GM19035 (cell line): ENCODE results near the gene MRPL44.

Experiments used
- ATAC-seq: cut with Tn5 transposase; IDR thresholded peaks from one replicate; pipeline ENCODE4 v1.9.1; 2021; ENCODE audit not compliant: unreplicated experiment

Gene MRPL44

DNA sequence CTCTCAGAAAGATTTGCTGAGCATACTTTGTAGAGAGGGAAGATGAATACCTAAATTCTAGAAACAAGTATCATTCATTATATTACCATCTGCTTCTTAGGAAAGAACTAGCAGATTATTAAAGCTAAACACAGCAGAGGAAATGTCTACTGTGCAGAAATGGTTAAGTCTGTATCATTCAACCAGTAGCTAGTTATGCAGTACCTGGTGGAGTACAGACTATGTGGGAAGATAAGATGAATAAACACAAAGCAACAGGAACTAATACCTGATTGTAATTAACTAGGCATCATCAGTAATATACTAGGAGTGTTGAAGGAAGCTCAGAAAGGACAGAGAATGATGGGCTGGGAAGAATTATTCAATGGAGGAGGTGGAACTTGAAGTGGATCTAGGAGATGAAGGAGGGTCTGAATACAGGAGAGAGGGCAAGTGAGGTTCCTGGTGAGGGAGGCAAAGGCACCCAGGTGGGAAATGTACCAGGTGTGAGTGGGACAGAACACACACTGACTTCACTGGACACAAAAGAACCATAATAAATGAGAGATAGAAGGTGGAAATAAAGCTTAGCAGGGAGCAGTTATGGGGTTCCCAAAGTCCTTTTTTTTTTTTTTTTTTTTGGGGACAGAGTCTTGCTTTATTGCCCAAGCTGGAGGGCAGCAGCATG is 21.7 kb upstream of the MRPL44 start:
- ATAC-seq: no peak

DNA sequence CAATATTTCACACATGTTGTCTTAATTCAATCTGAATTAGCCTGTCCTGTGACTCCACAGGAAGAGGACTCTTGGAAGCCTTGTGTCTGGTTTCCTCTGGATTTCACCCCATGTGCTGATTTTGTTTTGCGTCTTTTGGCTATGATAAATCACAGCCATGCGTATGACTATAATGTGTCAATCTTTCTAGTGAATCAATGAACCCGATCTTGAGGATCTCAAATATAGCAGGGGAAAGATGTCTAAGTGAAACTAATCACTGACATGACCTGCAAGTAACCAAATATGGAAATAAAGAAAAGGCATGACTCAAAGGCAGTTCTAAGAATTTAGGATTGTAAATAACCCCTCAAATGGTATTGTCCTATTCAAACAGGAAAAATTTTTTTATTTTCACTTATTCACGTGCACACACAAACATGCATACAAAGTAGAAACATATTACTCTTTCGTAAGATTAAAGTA is 20.4 kb upstream of the MRPL44 start:
- ATAC-seq: no peak

DNA sequence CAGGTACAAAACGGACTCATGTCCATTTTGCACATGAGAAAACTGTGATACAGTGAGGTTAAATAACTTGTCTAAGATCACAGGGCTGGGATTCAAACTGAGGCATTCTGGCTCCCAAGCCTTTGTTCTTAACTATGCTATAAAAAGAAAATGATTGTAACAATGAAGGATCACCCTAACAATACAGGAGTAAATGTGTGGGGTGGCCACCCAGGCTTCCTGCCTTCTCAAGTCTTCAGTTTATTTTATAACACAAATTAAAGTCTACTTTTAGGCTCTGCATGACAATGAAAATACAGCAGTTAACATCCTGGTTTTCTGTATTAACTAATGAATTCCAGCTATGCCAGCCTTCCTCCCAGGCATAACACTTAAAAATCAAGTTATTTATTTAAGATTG is 19.7 kb upstream of the MRPL44 start:
- no peak for ATAC-seq

DNA sequence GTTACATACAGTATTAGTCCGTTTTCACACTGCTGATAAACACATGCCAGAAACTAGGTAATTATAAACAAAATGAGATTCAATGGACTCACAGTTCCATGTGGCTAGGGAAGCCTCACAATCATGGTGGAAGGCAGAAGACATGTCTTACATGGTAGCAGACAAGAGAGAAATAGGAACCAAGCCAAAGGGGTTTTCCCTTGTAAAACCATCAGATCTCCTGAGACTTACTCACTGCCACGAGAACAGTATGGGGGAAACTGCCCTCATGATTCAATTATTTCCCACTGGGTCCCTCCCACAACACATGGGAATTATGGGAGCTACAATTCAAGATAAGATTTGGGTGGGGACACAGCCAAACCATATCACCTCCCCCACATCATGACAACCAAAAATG is 17.8 kb upstream of the MRPL44 start:
- ATAC-seq: peak; percentile 29

DNA sequence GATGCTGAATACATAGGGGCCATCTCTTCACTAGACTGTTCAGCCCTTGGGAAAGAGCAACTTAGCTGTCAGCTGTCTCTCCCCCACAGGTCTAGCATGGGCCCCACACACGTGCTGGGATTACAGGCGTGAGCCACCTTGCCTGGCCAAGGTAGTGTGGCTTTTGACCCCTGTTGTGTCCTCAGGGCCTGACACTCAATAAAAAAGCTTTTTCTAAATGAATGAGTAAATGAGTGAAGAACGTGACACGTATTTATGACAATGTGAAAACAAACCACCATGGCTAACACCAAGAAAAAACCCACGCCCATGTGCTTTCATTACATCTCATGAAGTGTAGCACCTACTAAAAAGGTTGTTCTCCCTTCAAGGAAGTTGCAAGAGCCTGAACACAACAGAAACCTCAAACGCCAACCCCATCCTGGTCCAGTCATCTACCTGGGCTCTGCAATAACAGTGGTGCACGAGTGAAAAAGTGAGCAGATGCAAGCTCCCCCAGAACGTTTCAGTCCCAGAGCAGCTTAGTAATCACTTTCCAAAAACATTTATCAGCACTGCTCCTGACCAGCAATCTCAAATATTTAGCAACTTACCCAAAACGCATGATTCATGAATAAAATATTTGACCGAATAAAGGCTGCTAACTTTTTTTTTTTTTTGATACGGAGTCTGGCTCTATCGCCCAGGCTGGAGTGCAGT is 15.5 kb upstream of the MRPL44 start:
- ATAC-seq: peak; percentile 43

DNA sequence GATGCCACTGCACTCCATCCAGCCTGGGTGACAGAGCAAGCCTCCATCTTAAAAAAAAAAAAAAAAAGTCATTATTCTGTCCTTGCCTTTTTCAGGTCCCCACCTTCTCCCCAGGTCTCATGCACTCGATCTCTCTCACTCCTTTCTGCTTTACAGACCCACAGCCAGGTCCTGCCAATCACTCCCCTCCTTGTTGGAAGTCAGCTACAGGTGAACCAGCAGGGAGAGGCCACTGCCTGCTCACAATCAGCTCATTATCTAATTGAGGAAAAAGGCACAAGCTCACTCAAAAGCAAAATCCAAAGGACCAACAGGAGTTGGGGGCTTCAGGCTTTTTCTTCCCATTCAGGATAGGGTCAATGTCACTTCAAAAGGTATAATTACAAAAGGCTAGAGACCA is 14.1 kb upstream of the MRPL44 start:
- no peak for ATAC-seq

DNA sequence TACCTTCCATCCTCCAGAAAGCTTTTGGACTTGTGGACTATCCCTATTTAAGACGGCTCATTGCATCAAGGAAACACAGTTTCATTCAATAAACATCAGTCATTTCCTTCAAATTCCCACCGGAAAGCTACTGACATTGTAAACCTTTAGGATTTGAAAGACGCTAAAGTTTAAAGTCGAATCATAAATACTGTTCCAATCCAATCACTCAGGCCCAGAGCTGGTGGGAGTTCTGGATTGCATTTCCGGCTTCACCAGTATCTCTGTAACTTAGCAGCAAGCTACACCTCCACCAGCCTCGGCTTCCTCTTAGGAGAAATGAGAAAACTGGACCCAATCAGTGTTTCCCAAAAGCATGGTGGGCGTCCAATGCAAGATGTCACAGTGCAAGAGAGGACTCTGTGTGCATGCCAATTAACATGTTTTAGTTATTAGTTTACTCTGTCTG is 13.7 kb upstream of the MRPL44 start:
- no peak for ATAC-seq

DNA sequence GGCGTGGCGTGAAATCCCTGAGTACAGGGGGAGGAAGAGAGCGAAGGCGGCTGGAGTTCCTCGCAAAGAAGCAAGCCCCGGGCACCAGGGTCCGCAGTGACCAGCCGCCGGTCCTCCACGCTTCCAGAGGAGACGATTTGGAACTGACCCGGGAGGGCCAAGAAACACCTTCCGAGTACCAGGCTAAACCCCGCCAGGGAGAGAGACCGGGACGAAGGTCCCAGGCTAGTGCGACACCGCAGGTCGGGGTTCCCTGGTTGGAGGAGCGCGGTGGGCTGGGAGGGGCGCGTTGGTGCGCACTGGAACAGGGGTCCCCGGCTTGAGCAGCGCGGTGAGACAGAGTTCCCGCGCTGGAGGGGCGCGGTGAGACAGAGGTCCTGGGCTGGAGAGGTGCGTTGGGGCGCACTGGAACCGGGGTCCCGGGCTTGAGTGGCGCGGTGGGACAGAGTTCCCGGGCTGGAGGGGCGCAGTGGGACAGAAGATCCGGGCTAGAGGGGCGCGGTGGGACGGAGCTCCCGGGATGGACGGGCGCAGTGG is 13.0 kb upstream of the MRPL44 start:
- ATAC-seq: peak; percentile 27

DNA sequence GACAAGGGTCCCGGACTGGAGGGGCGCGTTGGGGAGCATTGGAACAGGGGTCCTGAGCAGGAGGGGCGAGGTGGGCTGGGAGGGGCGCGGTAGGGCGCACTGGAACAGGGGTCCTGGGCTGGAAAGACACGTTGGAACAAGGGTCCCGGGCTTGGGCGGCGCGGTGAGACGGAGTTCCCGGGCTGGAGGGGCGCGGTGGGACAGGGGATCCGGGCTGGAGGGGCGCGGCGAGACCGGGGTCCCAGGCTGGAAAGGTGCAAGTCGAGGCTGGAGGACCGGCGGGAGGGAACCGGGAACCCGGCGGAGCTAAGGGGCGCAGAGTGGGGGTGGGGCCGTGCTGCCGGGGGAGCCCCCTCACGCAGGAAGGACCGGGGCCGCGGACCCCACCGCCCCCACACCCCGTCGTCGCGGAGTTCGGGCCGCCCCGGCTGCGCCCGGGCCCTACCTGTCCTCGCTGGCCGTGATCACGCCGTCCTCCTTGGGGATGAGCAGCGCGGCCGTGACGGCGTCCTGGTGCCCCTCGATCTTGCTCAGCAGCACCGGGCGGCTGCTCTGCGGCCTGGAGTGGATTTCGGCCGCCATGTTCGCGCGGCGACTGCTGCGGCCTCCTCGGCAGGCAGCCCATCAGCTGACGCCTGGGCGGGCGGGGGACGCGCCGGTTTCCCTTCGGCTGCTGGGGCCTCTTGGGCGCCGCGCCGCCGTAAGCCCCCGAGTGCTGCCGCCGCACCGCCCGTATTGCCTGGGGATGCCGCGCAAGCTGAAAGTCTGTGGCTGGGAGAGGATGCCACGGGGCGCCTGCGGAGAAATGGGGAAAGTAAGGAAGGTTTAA is 12.3 kb upstream of the MRPL44 start, which contains the start of gene WDFY1:
Gene WDFY1, minus strand, starts transcription at position 633 of the 829 bp plus-strand sequence. Its CDS starts 51 bp downstream, at position 582.
- ATAC-seq: peak; percentile 80

DNA sequence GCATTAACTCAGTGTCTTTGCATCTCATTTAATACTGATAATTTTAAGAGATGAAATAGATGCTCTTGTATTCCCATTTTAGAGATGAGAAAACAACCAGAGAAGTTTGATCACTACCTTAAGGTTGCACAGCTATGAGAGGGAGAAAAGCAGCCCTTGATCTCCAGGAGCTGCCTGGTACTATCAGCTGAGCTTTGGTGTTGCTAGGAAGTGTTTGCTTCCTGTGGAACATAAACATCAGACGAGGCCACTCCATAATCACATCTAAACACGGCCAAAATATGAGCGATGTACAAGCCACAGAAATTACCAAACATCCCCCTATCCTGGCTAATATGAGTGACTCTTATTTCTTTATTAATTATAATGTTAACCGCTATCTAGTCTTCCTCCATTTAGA is 11.5 kb upstream of the MRPL44 start:
- ATAC-seq: no peak

DNA sequence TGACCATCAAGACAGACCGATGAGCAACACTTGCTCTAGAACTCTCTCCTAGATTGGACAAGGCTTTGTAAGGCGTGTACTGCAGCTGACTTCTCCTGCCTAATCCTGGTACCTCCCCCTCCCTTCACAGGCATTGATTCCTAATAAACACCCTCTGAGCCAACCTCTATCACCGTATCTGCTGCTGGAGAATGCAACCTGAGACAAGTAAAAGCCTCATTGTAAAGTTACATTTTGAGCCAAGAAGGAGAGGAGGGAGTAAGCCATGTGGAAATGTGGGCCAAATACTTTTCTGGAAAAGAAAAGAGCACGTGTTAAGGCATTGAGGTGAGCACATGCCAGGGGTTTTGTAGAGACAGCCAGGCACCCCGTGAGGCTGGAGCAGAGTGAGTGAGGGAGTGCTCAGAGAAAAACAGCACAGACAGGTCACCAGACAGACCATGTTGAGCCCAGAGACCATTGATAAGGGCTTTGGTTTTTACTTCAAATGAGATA is 9.5 kb upstream of the MRPL44 start:
- no peak for ATAC-seq

DNA sequence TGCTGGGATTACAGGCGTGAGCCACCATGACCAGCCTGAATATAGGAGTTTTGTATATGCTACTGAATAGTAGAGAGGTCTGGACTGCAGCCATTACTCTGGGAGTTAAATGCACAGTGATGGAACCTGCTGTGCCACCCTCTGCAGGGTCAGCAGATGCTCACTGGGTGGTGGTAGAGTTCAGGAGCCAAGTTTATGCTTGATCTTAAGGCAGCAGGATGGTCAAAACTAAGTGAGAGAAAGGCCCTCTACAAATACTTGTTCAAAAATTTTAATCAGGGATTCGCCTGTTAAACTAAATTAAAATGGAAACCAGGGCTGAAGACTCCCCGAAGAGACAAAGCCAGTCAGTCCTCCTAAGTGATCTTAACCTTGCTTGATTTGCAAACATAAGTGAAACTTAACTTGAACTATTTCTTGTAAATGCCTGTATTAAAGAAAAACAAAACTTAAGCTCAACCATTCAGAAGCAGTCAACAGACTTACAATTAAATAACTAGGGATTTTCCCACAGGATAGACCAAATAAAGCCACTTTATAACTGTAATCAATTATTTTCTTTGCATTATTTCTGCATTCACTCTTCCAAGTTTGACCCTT is 7.9 kb upstream of the MRPL44 start:
- no peak for ATAC-seq

DNA sequence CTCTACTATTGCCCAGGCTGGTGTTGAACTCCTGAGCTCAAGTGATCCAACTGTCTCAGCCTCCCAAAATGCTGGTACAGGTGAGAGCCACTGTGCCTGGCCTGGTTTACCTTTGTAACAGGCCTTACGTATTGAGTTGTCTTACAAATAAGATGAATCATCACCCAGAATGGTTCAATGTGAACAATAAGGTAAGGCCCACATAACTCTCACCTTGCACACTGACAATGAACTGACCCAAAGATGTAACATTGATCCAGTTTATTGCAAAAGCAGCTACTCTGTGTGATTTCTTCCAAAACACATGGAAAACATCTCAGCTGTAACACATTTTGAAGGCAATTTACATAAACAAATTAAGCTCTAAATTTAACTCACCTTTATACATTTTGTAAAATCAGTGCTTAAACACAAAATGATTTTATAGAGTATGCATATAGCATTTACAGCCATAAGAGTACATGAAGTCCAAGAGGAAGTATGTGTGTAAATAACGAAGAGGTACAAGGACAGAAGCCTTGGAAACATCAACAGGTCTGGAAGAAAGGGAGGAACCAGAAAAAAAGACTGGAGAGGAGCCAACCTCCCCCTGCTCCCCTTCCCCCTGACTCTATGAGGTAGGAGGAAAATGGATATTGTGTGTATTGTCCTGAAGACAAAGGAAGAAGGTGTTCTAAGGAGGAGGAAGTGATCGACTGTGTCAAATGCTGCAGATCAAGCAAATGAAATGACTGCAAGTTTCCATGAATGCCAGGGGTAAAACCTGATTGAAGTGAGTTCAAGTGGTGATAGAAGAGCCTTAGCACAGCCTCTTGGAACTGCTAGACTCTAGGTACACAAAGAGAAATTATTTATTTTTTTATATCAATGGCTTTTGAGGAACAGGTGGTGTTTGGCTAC is 6.6 kb upstream of the MRPL44 start:
- no peak for ATAC-seq

DNA sequence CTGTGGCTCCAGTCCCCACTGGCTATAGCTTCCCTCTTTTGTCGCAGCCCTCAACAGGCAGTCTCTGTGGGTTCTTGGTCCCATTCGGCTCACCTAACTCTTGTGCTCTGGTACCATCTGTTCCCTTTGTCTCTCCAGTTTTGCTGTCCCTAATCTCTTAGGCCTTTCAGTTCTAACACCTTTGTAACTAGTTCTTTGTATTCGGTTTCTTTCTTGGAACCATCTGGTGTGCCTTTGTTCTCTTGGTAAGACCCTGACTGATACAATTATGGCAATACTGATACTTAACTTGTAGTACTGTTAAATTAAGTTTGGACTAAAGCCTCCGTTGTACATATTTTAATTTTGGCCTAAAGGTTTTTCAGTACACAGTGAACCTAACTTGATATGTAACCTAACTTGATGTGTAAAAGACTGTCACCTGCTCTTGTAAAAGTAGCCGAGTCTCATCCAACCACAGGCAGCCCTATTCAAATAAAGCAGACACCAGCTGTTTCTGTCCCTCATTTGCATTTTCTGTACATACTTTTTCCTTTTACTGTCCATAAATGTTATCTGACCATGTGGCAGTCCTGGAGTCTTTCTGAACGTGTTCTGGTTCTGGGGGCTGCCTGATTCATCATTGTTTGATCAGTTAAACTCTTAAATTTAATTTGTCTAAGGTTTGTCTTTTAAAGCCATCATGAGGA is 4.8 kb upstream of the MRPL44 start:
- peak; percentile 57 for ATAC-seq

DNA sequence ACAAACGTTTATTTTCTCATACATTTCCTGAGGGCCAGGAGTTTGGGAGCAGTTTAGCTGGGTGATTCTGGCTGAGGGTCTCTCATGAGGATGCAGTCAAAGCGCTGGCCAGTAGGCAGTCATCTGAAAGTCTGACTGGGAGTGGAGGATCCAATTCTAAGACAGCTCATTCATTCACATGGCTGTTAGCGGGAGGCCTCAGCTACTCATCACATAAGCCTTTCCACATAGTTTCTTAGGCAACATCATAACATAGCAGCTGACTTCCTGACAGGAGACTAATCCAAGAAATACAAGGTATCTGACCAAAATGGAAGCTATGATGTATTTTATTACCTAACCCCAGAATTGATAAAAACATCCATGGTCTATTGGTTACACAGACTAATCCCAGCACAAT is 2.9 kb upstream of the MRPL44 start:
- no peak for ATAC-seq

DNA sequence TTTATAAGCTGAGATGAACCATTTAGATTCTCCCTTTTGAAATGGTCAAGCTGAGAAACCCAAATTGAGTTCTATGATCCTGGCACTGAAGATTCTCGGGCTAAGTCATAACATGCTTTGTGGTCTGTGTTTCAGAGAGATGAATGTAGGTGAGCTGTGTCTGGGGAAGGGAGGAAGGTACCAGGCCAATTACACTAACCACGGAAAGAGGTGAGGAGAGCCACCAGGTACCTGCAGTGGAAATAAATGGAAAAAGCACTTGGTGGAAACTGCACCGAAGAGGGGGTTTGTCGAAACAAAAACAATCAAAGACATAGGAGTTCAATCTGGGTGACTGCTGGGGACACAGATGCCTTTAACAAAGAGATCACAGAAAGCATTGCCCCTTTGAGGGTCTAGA is 963 bp upstream of the MRPL44 start:
- peak; percentile 31 for ATAC-seq

DNA sequence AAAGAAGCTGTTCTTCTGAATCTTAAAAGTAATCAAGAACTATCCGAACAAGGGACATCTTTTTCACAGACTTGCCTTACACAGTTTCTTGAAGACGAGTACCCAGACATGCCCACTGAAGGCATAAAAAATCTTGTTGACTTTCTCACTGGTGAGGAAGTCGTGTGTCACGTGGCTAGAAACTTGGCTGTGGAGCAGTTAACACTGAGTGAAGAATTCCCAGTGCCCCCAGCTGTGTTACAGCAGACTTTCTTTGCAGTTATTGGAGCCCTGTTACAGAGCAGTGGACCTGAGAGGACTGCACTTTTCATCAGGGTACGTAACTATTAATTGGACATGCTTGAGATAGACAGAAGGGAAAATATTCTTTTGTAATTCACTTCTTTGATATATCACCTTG is 2.4 kb downstream of the MRPL44 start:
- no peak for ATAC-seq

DNA sequence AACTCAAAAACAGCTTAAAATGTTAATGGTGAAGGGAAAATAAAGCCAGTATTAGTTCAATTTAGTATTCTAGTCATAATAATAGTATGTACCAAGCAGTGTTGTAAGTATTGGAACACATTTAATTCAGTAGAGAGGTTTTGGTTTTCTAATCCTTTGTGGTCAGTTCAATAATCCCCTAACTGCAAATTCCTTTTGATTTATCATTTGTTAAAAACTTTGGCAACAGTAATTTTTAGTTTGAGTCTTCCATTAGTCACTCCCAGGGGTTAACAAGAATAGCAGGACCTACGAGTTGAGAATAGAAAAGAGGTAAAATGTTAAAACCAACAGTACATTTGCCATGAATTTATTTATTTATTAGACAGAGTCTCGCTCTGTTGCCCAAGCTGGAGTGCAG is 10.7 kb downstream of the MRPL44 start:
- no peak for ATAC-seq

DNA sequence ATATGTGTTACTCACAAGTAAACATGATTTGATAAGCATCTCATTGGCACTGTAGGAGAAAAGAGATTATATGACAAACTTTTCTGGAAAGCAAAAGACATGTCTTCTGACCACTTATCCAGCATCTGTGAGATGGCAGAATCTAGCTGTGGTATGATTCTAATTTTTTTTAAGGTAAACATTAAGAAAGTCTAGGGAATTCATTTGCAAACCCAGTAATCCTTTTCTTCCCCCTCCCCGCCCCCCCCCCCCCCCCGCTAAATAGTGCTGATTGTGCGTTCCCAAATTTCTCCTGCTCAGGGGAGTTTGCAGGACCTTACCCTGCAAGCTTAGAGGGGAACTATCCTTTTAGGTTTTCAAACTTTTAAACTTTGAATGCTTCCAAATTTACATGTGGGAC is 12.1 kb downstream of the MRPL44 start:
- ATAC-seq: no peak
